HUES64 (cell line): ENCODE measurements around the gene MYO10.
"Not testable (repeated sequence)": the region's sequence is repeated elsewhere in the genome, so short reads cannot be mapped to it uniquely, and the experiment has no call there.

ENCODE experiments used
- H3K27ac ChIP-seq: 2 replicates; pipeline ENCODE4 v1.7.0; 2013; ENCODE audit warnings: low read depth, low read length, inconsistent platforms
- H3K27me3 ChIP-seq: 2 replicates; pipeline ENCODE4 v1.6.1; 2013; ENCODE audit warnings: mild to moderate bottlenecking, low read length; ENCODE audit not compliant: insufficient read depth
- H3K36me3 ChIP-seq: 2 replicates; pipeline ENCODE4 v1.6.1; 2013; ENCODE audit warnings: mild to moderate bottlenecking, low read length; ENCODE audit not compliant: insufficient read depth
- H3K4me1 ChIP-seq: 2 replicates; pipeline ENCODE4 v1.6.1; 2013; ENCODE audit warnings: mild to moderate bottlenecking, low read length, moderate library complexity; ENCODE audit not compliant: insufficient read depth
- H3K4me3 ChIP-seq: 2 replicates; pipeline ENCODE4 v1.5.1; 2013; ENCODE audit warnings: mild to moderate bottlenecking, low read length, moderate library complexity
- H3K9ac ChIP-seq: 2 replicates; pipeline ENCODE4 v1.6.1; 2013; ENCODE audit warnings: mild to moderate bottlenecking, low read depth, low read length
- H3K9me3 ChIP-seq: 2 replicates; pipeline ENCODE4 v1.6.1; 2013; ENCODE audit warnings: low read depth, low read length; ENCODE audit not compliant: insufficient read depth
- WGBS: fragments of 150-250, 120-280 bp; methylation state at CpG from one replicate; pipeline ENCODE4 v1.1.7; 2013; ENCODE audit warnings: missing lambda C conversion rate; 5-methylcytosine and 5-hydroxymethylcytosine counted together

Gene MYO10

DNA sequence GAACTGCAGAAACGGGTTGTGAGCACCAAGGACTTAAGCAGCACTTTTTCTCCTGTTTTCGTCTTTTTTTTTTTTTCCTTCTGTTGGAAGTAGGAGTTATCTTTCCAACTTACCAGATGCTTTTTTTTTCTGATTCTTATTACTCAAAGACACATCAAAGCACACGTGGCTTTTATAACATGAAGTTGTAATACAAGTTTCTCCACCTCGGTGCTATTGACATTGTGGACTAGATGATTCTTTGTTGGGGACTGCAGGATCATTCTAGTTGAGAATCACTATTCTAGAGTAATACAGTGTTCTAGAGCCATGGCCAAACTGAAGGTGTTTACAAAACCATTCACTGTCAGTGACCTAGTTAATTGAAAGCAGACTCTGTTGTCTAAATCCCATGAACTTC is 51.5 kb downstream of the MYO10 start:
- Histone ChIP-seq H3K4me1 (peaks cover 23% of the 10 kb centered on the region), H3K36me3 (no peaks in the 10 kb centered on the region), H3K9me3 (no peaks in the 10 kb centered on the region), H3K4me3 (no peak overlapping the region), H3K27me3 (no peaks in the 10 kb centered on the region), H3K9ac (no peak overlapping the region), H3K27ac (no peak overlapping the region)
- WGBS: 93% methylated on average over 3 of the region's 4 CpGs

DNA sequence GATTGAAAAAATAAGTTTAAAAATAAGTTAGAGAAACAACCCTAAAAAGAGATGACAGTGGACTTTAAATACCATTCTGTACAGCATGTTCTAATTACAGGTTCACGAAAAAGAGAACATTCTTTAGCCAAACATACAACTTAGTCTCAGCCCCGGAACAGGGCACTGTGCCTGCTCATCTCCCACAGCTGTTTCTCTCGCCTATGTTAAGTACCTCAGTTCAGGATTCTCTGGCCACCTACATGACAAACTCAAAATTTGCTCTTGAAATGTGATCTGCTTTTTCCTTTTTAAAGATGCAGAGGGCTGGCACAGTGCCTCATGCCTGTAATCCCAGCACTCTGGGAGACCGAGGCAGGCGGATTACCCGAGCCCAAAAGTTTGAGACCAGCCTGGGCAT is 52.3 kb downstream of the MYO10 start:
- Histone ChIP-seq H3K9ac (no peak overlapping the region), H3K27ac (no peak overlapping the region), H3K4me3 (no peak overlapping the region), H3K4me1 (peaks cover 23% of the 10 kb centered on the region), H3K27me3 (no peaks in the 10 kb centered on the region), H3K36me3 (no peaks in the 10 kb centered on the region), H3K9me3 (no peaks in the 10 kb centered on the region)
- 93% methylated on average over 6 of the region's 6 CpGs for WGBS

DNA sequence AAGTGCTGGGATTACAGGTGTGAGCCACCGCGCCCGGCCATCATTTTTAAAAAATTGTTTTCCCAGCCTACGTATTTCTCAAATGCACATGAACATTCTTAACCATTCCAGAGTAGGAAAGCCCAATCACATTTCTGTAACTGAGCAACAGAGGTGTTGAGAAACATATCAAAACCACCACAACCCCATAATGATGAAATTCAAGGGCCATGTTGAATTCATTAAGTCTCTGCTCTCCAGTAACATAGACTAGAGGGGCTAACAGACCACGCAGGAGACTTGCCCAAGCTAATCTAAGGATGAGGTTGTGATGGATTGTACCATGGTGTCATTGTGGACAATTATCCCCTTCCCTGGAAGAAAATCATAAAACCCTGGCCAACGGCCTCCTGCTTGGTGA is 52.9 kb downstream of the MYO10 start:
- WGBS: 96% methylated on average over 6 of the region's 6 CpGs
- no peak overlapping the region for H3K27ac ChIP-seq
- no peak overlapping the region for H3K4me3 ChIP-seq
- H3K27me3 ChIP-seq: no peaks in the 10 kb centered on the region
- H3K4me1 ChIP-seq: peaks cover 23% of the 10 kb centered on the region
- H3K9ac ChIP-seq: no peak overlapping the region
- H3K36me3 ChIP-seq: no peaks in the 10 kb centered on the region
- no peaks in the 10 kb centered on the region for H3K9me3 ChIP-seq

DNA sequence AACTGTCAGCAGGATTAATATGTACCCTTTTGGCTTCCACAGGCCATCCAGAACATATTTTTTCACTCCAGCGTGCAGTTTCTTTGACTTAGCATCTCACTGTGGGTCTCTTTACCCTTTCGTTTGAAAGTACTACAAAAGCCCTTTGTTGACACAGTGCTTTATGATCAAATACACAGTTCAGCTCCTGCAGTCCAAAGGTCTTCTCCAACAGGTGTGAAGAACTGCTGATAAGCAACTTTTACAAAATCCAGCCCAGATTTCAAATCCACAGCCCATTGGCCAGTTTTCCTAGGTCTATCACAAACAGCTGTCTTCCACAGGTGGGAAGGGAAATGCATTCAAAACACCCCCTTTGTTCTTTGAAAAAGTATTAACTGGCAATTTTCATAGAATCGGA is 54.8 kb downstream of the MYO10 start:
- Histone ChIP-seq H3K36me3 (no peaks in the 10 kb centered on the region; the same call in 1 of the 2 replicates), H3K4me1 (peaks cover 21% of the 10 kb centered on the region), H3K9me3 (no peaks in the 10 kb centered on the region), H3K27ac (no peak overlapping the region), H3K27me3 (no peaks in the 10 kb centered on the region), H3K9ac (no peak overlapping the region), H3K4me3 (no peak overlapping the region)
- 87% methylated on average over 3 of the region's 3 CpGs for WGBS

DNA sequence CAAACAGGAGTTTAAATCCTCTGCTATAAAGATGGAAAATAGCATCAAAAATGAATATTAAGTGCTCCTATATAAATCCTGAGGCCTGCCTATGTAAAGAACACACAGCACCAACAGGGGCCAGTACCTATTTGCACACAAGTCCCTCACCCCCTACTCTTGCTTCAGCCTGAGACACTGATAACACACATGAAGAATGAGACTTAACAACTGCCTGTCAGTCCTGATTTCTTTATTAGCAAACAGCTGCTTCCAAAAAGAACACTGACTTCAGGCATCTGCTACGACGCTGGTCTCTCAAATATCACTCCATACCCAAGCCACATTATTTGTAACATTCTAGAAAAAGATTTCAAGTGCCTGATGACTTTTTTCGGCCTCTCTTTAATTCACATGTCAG is 55.5 kb downstream of the MYO10 start:
- 84% methylated on average over 3 of the region's 3 CpGs for WGBS
- Histone ChIP-seq H3K36me3 (peaks cover 2% of the 10 kb centered on the region; the same call in 1 of the 2 replicates), H3K27me3 (no peaks in the 10 kb centered on the region), H3K9ac (no peak overlapping the region), H3K4me1 (peaks cover 18% of the 10 kb centered on the region), H3K4me3 (no peak overlapping the region), H3K27ac (no peak overlapping the region), H3K9me3 (no peaks in the 10 kb centered on the region)

DNA sequence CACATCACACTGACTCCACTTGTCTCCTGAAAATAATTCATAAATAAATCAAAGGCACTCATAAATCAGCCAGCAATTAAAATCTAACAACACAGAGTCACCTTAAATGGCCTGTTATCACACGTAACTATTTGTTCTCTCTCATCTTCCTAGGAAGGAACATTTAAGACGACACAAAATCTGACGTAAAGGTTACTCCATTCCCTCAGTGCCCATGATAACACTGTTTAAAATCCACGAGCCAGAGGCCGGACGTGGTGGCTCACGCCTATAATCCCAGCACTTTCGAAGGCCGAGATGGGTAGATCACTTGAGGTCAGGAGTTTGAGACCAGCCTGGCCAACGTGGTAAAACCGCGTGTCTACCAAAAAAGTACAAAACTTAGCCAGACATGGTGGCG is 56.4 kb downstream of the MYO10 start:
- Histone ChIP-seq H3K4me1 (peaks cover 18% of the 10 kb centered on the region), H3K9ac (no peak overlapping the region), H3K9me3 (peaks cover 6% of the 10 kb centered on the region; the same call in 1 of the 2 replicates), H3K27me3 (no peaks in the 10 kb centered on the region), H3K4me3 (no peak overlapping the region), H3K36me3 (peaks cover 9% of the 10 kb centered on the region), H3K27ac (no peak overlapping the region)
- 94% methylated on average over 13 of the region's 13 CpGs for WGBS

DNA sequence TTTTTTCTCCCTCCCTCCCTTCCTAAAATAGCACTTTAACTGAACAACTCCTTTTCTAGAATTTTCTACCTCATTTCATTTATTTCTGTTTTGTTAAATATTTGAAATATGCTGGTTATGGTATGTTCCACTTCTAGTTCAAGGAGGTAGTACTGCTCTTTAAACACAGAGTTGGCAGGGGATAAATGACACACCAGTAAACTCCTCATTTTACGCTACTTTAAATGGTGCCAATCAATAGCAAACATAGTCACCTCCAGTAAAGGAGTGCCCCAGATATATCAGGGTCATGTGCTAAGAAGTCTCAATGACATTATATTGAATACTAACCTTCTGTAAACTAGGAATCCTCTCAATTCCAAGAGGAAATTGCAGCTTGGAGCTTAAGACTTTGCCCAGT is 56.9 kb downstream of the MYO10 start:
- WGBS: 100% methylated on average over 1 of the region's 1 CpG
- Histone ChIP-seq H3K4me1 (peaks cover 18% of the 10 kb centered on the region), H3K27me3 (no peaks in the 10 kb centered on the region), H3K9me3 (peaks cover 6% of the 10 kb centered on the region; the same call in 1 of the 2 replicates), H3K9ac (no peak overlapping the region), H3K36me3 (peaks cover 13% of the 10 kb centered on the region), H3K4me3 (no peak overlapping the region), H3K27ac (no peak overlapping the region)

DNA sequence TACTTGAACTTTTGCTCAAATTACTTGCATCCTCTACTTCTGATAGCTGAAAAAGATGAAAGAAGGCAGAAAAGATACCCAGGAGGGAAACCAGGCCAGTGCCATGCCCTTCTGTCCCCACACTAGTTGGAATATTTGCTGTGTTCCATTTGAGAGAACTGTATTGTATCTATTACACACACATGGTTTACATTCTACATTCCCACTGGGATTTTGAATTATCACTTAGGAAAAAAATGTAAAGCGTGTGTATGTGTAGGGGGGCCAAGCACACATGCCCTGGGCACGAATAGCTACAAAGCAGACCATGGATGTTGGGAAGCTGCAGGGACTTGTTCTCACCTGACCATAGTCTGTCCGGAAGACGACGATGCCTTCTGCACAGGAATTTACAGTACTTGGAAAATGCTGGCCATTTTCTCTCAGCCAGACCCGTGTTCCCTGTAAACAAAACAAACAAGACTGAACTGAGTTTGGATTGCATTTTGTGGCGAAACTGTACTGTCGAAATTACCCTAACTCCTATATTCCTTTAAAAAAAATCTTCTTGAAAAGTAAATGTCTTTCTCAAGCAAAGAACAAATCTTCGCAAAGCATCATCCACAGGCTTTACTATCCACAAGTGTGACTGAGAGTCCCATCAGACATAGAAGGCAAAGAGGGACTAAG is 58.7 kb downstream of the MYO10 start:
- H3K4me1 ChIP-seq: peaks cover 18% of the 10 kb centered on the region
- no peak overlapping the region for H3K9ac ChIP-seq
- H3K27ac ChIP-seq: no peak overlapping the region
- no peak overlapping the region for H3K4me3 ChIP-seq
- H3K27me3 ChIP-seq: no peaks in the 10 kb centered on the region
- H3K9me3 ChIP-seq: peaks cover 16% of the 10 kb centered on the region
- WGBS: 93% methylated on average over 9 of the region's 9 CpGs
- peaks cover 21% of the 10 kb centered on the region for H3K36me3 ChIP-seq

DNA sequence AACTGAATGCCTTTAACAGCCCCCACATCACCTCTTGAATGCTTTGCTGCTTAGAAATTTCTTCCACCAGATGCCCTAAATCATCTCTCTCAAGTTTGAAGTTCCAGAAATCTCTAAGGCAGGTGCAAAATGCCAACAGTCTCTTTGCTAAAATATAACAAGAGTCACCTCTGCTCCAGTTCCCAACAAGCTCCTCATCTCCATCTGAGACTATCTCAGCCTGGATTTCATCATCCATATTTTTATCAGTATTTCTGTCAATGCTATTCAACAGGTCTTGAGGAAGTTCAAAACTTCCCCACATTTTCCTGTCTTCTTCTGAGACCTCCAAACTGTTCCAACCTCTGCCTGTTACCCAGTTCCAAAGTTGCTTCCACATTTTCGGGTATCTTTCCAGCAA is 61.7 kb downstream of the MYO10 start:
- H3K9me3 ChIP-seq: peaks cover 16% of the 10 kb centered on the region

DNA sequence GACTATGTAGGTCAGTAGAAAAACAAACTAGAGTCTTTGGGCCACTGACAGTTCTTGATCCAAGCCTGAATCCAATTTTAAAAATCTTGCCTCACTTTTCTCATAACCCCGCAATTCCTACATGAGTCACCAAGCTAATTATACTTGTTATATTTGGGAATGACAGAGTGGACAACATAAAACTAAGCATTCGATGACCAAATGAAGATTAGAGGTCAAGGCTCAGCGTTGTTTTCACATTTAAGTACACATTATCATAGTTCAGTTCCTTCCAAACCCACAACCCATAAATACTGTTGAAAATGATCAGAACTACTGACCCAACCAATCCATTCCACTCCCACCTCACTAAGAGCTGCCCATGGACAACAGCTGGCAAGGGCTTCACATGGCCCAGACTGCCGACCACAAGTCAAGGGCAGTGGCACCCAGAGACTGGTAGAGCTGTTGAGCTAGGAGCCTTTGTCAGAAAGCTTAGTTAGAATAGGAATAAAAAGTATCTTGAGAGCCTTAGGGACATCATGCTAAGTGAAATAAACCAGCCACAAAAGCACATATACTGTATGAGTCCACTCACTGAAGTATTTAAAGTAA is 64.2 kb downstream of the MYO10 start:
- Histone ChIP-seq H3K36me3 (peaks cover 24% of the 10 kb centered on the region), H3K9ac (no peak overlapping the region), H3K4me1 (peaks cover 17% of the 10 kb centered on the region), H3K9me3 (peaks cover 16% of the 10 kb centered on the region), H3K4me3 (no peak overlapping the region), H3K27ac (no peak overlapping the region), H3K27me3 (no peaks in the 10 kb centered on the region)
- WGBS: 96% methylated on average over 3 of the region's 4 CpGs

More for the DNA sequence above, 61.7 kb downstream of the MYO10 start:
- H3K4me1 ChIP-seq, H3K27me3 ChIP-seq, H3K9ac ChIP-seq, H3K27ac ChIP-seq, H3K4me3 ChIP-seq: not testable (repeated sequence)
- peaks cover 24% of the 10 kb centered on the region for H3K36me3 ChIP-seq
- WGBS: 94% methylated on average over 1 of the region's 1 CpG

DNA sequence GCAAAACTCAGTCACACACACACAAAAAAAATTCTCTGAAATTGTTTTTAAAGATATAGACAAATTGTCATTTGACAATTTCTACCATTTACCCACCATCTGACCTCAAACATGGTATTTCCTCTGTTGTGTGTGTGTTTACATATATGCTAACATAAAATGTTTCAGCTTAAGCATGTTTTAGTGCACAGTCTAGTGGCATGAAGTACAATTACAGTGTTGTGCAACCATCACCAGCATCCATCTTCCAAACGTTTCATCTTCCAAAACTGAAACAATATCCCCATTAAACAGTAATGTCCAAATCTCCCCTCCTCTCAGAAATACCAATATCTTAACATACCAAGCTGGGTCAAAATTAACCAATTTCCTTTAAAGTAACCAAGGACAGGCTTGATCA is 65.2 kb downstream of the MYO10 start:
- peaks cover 27% of the 10 kb centered on the region for H3K4me1 ChIP-seq
- H3K9me3 ChIP-seq: peaks cover 16% of the 10 kb centered on the region
- H3K36me3 ChIP-seq: peaks cover 24% of the 10 kb centered on the region
- H3K27ac ChIP-seq: no peak overlapping the region
- no peak overlapping the region for H3K9ac ChIP-seq
- 89% methylated on average over 1 of the region's 1 CpG for WGBS
- no peaks in the 10 kb centered on the region for H3K27me3 ChIP-seq
- no peak overlapping the region for H3K4me3 ChIP-seq
